ENCODE results near the gene AHCYL1.

DNA sequence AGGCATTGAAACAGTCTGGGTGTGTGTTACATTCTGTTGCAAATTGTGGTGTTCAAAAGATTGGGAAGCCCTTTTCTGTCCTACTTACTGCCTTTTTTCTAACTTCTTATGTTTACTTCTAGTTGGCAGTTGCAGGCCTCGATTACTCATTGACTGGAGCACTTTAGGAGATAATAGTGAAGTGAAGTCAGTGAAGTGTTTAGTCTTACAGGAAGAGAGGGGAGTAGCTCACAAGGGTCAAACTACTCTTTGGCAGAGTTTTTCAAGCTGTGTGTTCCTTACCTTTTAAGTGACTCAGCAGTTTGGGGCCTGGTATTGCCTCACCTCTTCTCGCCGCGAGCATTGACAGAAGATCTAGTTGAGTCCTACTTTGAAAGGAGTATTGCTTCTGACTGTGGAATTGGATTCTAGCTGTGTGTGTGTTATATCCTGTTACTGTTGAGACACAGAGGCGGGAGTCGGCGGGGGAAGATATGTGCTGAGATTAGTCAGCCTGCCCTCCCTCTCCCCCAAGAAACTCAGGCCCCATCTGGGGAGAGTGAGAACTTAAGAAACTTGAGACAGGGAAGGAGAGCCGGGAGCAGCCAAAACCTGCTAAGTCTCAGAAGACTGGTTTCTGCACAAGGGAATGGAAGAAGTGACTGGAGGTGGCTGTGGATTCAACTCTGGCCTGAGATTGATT, 19.3 kb downstream of the AHCYL1 start:
- TF ChIP-seq YY1 (IDR thresholded peaks at IDR 0.05) (peak; percentile 39), CTCF (IDR thresholded peaks at IDR 0.05; ENCODE audit: low read depth, low read length, missing input control) (no peak), NR2F2 (IDR thresholded peaks at IDR 0.05) (peak; percentile 33), JUND (IDR thresholded peaks at IDR 0.05) (peak; percentile 63), MAX (IDR thresholded peaks at IDR 0.05) (peak; percentile 31)
